GM19455 (cell line): ENCODE results near the gene RILPL1.
A peak's percentile ranks its signal among the peaks of the same experiment; 100 is the strongest.
"Not testable (repeated sequence)": the region's sequence is repeated elsewhere in the genome, so short reads cannot be mapped to it uniquely, and the experiment has no call there.

Experiments used
- ATAC-seq: cut with Tn5 transposase; IDR thresholded peaks from one replicate; pipeline ENCODE4 v1.9.1; 2021; ENCODE audit not compliant: unreplicated experiment

Gene RILPL1

GRCh38 chr12:123471374-123472068 is 62.0 kb downstream of the RILPL1 start:
- ATAC-seq: no peak

GRCh38 chr12:123469978-123470377 is 63.5 kb downstream of the RILPL1 start:
- ATAC-seq: no peak

DNA sequence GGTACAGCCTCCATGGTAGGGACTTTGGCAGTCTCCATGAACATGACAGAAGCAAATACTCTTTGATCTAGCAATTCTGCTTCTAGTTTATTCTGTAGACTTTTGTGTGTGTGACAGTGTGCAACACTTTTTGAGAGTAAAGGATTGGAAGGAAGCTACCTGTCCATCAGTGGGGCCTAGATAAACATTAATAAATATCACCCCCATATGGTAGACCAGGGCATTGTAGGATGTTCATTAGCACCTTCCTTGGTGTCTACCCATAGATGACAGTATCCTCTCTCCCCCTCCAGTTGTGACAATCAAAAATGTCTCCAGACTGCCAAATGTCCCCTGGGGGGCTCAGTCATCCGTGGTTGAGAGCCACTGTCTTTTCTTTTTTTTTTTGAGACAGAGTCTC is 64.7 kb downstream of the RILPL1 start:
- ATAC-seq: no peak

DNA sequence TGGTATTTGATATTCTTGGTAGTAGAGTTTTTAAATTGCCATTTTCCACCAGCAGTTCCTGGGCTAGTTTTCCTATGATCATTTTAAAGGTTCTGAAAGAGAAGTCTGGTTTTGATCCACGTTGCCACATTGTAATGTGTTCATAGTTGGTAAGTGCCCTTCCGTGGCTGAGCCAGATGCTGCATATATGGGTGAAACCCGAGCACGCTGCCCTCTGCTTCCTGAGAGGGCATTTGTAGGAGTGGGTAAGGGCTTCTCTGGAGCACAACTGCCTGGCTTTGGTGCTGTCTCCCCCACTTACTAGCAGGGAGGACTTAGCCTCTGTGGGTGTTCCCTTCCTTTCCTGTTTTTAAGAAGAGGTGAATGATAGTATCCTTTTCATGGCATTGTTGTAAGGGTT is 68.4 kb downstream of the RILPL1 start:
- ATAC-seq: no peak

GRCh38 chr12:123463174-123463573 is 70.3 kb downstream of the RILPL1 start:
- ATAC-seq: not testable (repeated sequence)

- peak; percentile 62 for ATAC-seq
Observed at GRCh38 chr12:123457980-123458779, 75.3 kb downstream of the RILPL1 start, which contains the start of gene SNRNP35. Gene SNRNP35 (plus strand): TSS chr12:123458139. CDS start chr12:123465541, 7,402 bp downstream.

DNA sequence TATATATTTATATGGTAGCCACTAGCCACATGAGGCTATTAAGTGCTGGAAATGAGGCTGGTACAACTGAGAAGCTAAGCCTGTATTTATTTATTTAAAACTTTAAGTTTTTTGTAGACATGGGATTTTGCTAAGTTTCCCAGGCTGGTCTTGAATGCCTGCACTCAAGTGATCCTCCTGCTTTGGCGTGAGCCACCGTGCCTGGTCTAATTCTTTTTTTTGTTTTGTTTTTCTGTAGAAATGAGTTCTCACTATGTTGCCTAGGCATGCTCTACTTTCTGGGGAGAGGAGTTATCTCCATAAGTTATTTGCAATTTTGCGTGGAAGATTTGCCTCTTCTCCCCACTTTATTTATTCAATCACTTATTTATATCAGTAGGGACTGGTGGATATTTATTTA is 80.4 kb downstream of the RILPL1 start:
- no peak for ATAC-seq

DNA sequence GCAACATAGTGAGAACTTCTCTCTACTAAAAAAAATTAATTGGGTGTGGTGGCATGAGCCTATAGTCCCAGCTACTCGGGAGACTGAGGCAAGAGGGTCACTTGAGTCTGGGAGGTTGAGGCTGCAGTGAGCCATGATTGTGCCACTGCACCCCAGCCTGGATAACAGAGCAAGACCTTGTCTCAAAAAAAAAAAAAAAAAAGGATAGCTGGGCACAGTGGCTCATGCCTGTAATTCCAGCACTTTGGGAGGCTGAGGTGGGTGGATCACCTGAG is 81.3 kb downstream of the RILPL1 start:
- not testable (repeated sequence) for ATAC-seq

DNA sequence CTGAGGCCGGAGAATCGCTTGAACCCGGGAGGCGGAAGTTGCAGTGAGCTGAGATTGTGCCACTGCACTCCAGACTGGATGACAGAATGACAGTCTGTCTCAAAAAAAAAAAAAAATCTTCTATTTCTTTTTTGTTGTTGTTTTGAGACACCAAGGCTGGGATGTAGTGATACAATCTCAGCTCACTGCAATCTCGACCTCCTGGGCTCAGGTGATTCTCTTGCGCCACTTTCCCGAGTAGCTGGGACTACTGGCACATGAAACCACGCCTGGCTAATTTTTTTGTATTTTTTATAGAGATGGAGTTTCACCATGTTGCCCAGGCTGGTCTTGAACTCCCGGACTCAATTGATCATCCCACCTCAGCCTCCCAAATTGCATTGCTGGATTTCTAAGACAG is 82.9 kb downstream of the RILPL1 start:
- ATAC-seq: no peak

DNA sequence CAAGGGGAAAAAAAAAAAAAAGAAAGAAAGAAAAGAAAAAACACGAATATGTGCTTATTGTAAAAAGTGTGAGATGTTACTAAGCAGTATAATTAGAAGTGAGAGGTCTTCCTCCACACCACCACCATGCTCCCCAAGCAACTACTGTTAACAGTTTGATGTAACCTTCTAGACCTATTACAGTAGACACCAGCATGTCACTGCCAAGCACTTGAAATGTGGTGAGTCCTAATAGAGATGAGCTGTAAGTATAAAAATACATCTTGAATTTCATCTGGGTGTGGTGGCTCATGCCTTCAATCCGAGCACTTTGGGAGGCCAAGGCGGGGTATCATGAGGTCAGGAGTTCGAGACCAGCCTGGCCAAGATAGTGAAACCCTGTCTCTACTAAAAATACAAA is 83.7 kb downstream of the RILPL1 start:
- ATAC-seq: no peak

- no peak for ATAC-seq
Observed at GRCh38 chr12:123449249-123449733, 84.2 kb downstream of the RILPL1 start.

DNA sequence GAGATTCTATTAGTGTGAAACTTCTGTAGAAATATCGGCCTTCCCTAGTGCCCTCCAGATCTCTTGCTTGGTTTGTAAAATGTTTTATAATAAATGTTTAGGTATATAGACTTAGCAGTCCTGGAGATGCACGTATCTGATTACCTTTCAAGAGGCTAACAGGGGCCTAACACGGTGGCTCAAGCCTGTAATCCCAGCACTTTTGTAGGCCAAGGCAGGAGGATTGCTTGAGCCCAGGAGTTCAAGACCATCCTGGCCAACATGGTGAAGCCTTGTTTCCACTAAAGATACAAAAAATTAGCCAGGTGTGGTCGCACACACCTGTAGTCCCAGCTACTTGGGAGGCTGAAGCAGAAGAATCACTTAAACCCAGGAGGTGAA is 87.2 kb downstream of the RILPL1 start:
- ATAC-seq: no peak

DNA sequence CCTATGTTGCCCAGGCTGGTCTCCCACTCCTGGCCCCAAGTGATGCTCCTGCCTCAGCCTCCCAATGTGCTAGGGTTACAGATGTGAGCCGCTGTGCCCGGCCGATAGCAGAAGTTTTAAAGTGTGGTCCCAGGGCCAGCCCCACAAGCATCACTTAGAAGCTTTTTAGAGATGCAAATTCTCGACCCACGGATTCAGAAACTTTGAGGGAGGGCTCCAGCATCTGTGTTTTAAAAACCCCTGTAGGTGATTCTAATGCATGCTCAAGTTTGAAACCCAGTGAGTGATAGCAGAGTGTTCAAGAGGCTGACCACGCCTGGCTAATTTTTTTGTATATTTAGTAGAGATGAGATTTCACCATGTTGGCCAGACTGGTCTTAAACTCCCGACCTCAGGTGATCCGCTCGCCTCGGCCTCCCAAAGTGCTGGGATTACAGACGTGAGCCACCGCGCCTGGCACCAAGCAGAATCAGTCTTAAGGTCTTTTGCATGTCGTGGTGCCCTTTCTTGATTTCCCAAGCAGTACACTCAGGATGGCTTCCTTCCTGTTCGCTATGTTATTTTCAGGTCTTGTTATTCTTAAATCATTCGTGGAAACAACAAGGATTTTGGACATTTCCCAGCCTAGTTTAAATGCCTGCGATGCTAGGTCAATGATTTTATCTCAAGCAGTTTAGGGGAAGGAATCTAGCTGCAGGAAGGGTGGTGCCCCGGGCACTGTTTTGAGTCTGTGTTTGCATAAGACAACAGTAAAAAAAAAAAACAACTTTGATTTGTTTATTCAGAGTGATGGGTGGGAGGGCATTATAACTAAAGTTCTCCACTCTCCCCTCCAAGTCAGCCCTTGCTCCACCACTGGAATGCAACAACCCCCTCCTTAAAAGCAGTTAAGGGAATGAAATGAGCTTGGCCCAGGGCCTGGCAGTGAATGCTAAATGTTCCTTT is 87.9 kb downstream of the RILPL1 start:
- ATAC-seq: no peak

- ATAC-seq: no peak
Observed at GRCh38 chr12:123444092-123445026, 89.2 kb downstream of the RILPL1 start.

DNA sequence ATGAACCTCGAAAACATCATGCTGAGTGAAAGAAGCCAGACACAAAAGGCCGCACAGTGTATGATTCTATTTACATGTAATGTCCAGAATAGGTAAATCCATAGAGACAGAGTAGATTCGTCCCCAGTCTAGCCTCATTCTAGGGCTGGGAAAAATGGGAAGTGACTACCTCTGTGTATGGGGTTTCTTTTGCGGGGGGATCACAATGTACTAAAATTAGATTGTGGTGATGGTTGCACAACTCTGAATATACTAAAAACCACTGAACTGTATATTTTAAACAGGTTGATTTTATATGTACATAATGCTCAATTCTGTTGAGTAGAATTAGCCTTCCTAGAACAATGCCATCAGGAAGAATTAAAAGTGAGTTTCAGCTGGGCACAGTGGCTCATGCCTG is 90.7 kb downstream of the RILPL1 start:
- no peak for ATAC-seq

DNA sequence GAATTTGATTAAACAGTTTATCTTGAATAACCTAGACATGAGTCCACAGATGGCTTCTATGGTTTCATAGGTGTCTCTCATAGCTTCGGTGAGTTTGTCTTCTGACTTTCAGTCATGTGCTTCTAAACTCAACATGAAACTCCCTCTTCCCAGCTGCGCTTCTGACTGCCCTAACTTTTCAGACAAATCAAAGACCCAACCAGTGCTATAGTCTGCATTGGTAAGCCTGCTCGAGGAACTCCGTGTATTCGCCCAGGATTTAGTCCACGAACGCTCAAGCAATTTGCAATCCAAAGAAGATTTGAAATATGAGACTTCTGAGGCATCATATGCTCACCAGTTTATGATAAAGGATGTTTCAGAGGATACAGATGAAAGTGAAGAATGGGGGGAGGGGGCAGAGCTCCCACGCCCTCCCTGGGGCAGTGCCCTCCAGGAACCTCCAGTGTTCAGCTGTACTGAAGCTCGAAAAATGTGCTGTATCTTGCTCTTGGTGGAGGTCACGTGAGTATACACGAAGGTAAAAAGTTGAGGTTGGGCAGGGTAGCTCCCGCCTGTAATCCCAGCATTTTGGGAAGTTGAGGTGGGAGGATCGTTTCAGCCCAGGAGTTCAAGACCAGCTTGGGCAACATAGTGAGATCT is 91.9 kb downstream of the RILPL1 start:
- peak; percentile 64 for ATAC-seq

- peak; percentile 67 for ATAC-seq
Observed at GRCh38 chr12:123436017-123436964, 97.2 kb downstream of the RILPL1 start, which contains the start of gene RILPL2. Gene RILPL2 (minus strand): TSS chr12:123436684. CDS start chr12:123436420, 264 bp downstream.

DNA sequence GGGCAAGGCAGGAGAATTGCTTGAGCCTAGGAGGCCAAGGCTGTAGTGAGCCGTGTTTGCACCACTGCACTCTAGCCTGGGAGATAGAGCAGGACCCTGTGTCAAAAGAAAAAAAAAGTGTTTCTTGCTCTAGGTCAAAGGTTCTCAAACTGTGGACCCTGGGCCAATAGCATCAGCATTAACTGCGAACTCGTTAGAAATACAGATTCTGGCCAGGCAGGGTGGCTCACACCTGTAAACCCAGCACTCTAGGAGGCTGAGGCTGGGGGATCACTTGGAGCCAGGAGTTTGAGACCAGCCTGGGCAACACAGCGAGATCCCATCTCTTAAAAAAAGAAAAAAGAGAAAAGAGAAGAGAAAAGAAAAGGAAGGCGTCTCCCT is 97.9 kb downstream of the RILPL1 start:
- no peak for ATAC-seq

DNA sequence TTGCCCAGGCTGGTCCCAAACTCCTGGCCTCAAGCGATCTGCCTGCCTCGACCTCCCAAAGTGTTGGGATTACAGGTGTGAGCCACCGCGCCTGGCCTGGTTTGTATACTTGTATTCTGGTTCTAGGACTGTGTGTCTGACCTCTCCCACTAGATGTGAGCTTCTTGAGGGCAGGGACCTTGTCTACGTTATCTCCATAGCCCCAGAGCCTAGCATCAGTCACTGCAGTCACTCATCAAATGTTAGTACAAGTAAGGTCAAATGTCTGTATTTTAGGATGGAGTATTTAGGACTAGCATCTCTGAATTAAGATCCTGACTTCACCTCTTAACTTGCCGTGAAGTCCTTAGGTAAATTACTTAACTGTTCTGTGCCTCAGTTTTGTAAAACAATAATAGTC is 99.9 kb downstream of the RILPL1 start:
- no peak for ATAC-seq
